Activated CD8-positive, alpha-beta memory T cell treated with anti-CD3 and anti-CD28 coated beads, Interleukin-2, amount 50 U/mL, for 24 hours (primary cell): ENCODE data around the gene ERCC8.
"Not testable (repeated sequence)": the region's sequence is repeated elsewhere in the genome, so short reads cannot be mapped to it uniquely, and the experiment has no call there.

Experiments
- DNase-seq: peaks from one replicate; pipeline ENCODE4 v3.0.0-alpha.2; 2020; ENCODE audit errors: extremely low read depth

ERCC8 gene

GRCh38 chr5:60916646-60917045, 28.2 kb downstream of the ERCC8 start:
- DNase-seq: no peak

DNA sequence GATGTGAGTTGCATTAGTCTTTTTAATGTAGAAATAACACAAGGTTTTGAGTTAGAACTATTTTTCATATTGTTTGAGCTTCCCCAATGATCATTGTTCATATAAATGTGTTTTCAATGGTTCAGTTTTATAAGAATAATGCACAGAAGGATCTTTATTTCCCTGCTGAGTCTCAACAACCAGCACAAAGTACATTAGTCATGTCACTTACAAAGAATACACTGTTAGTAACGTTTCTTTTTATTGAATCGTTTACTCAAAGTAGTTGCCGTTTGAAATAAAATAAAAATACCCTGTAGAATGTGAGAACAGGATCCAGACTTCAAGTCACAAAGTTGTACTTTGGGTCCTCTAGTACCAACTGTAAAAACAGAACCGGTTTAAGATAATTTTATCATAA, 41.5 kb downstream of the ERCC8 start:
- no peak for DNase-seq

DNA sequence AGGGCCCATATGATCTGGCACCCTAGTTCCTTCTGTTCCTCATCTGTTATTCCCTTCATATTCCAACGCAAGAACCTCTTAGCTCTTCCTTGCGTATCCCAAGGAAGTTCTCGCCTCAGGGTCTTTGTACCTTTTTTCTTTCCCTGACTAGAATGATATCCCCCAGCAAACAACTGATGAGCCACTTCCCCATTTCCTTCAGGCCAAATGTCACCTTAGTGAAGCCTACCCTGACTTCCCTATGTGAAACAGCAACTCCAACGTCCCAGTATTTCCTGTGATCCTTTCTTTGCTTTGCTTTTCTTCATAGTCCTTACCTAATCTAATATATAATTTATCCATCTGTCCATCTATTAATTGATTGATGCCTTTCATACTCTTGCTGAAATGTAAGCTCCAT, 47.9 kb downstream of the ERCC8 start:
- no peak for DNase-seq

DNA sequence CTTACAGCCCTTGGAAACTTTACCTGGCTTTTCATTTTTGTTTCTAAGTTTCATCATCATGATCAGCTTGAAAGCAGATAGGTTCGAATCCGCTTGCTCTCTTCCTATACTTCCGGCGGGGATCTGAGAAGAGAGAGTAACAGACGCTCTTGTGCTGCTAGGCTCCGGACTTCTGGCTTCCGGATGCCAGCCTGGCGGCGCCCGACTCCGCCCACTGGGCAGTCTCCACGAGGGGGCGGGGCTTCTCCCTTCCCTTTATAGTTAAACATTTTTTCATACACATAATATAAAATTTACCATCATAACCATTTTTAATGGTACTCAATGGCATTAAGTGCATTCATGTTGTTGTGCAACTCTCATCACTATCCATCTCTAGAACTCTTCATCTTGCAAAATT, 51.3 kb downstream of the ERCC8 start:
- no peak for DNase-seq

GRCh38 chr5:60891667-60892066, 53.2 kb downstream of the ERCC8 start:
- no peak for DNase-seq

DNA sequence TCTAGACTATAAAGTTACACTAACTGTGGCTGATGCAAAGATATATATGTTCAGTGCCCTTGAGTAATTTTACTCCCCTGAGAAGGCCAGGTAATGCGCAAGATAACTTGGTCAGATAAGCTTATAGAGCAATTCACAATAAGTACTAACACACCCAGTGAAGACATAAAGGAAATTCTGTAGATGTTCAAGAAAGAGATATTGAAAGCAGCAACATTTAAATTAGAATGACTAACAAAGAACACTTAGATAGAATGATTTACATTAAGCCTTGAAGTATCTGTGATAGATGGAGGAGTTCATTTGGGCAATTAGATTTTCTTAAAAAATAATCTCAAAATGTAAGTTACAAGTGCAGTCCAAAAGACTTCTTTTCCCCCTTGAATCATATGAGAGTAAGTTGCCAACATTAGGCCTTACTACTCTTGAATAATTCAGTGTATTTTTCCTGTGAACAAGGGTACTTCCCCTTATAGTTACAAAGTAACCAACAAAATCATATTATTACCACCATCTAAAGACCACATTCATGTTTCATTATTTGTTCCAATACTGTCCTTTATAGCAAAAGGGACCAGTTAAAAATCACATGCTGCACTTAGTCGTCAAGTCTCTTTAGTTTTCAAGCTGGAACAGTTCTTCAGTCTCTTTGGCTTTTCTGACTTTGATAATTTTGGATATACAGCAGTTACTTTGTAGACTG, 56.4 kb downstream of the ERCC8 start:
- no peak for DNase-seq

GRCh38 chr5:60887746-60888145, 57.1 kb downstream of the ERCC8 start:
- DNase-seq: no peak

DNA sequence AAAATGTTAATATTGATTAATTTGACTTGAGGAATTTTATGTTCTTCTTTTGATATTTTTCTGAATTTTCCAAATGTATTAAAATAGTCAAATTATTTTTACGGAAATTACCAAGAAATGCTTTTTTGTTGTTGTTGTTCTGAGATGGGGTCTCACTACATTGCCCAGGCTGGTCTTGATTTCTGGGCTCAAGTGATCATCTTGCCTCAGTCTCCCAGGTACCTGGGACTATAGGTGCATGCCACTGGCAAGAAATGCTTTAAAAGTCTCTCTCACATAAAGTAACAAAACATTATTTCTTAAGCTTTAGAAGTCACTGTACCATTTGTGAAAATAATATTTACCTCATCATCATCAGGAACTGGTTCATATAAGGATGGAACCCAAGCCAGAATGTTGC, 57.8 kb downstream of the ERCC8 start:
- DNase-seq: no peak

GRCh38 chr5:60886158-60886557, 58.7 kb downstream of the ERCC8 start:
- DNase-seq: no peak

- DNase-seq: no peak
Observed at GRCh38 chr5:60883229-60883628, 61.6 kb downstream of the ERCC8 start.

DNA sequence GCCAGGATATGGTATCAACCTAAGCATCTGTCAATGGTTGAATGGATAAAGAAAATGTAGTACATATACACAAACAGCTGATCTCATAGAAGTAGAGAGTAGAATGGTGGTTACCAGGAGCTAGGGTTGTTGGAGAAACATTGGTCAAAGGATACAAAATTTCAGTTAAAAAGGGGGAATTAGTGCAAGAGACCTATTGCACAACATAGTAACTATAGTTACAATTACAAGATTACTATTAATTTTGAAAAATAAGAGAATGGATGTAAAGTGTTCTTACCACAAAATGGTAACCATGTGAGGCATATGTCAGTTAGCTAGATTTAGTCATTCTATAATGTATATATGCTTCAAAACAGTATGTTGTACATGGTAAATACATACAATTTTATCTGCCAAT, 72.0 kb downstream of the ERCC8 start:
- DNase-seq: no peak

GRCh38 chr5:60870857-60871256, 74.0 kb downstream of the ERCC8 start:
- no peak for DNase-seq

DNA sequence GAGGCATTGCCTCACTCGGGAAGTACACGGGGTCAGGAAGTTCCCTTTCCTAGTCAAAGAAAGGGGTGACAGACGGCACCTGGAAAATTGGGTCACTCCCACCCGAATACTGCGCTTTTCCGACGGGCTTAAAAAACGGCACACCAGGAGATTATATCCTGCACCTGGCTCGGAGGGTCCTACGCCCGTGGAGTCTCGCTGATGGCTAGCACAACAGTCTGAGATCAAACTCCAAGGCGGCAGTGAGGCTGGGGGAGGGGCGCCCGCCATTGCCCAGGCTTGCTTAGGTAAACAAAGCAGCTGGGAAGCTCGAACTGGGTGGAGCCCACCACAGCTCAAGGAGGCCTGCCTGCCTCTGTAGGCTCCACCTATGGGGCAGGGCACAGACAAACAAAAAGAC, 84.3 kb downstream of the ERCC8 start:
- not testable (repeated sequence) for DNase-seq

DNA sequence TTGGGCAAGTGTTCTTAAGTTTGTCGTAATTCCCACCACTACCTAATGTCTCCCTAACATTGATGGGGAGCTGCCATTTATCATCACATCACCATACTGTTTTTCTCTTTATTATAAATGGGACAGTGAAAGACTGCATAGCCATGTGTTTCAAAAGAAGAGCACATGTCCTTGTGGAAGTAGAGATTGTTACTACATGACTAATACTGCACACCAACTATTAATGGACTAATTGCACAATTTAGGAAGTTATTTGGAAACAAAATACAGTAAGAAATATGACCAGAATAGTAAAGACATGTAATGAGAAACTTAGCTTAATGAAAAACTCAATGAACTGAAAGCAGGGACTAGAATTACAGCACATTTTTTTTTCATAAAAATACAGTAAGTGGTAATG, 88.8 kb downstream of the ERCC8 start:
- no peak for DNase-seq

GRCh38 chr5:60852940-60853339, 91.9 kb downstream of the ERCC8 start:
- DNase-seq: no peak

DNA sequence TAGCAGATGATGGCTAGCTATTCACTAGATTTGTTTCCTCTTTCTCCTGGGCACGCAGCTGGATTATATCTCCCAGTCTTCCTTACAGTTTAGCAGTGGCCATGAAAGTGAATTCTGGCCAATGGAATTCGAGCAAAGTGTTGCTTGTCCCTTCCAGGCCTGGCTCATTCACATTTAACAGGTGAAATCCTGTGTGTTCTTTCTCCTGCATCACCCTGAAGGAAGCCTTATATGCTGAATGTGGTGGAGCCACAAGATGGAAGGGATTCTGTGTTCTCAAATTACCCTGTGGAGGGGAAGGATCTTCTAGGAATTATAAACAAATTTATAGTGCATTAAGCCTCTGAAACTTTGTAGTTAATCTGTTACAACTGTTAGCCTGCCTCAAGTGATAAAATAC, 92.6 kb downstream of the ERCC8 start:
- DNase-seq: no peak

DNA sequence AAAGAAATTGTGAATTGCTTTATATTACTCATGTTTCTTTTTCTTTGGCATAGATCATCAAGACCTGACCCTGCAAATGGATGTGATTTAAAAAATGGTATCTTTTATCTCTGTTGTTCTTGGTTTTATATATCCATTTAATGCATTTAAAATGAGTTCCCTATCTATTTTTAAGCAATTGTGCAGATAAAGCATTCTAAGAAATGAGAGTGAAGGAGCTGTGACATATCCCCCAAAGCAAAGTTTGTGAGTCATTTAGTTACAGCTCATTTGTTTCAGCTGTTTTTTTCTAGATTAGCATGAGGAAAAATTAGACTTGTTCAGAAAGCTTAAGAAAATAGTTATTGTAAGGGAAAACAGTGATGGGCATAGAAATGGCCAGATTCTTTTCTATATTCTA, 93.2 kb downstream of the ERCC8 start:
- no peak for DNase-seq

DNA sequence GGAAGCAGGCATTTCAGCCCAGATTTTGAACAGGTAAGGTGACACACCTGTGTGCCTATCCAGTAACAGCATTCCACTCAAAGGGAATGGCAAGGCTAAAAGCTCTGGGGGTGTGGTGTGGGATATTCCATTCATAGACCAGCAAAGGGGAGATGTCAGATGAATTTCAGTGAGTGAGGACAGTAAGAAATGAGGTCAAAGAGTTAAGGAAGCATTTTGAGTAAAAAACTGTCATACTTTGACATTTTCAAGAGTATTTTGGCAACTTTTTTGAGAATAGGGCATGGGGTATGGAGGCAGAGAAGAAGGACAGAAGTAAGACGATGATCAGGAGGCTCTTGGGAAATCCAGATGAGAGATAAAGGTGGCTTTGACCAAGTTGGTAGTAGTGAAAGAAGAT, 98.6 kb downstream of the ERCC8 start:
- DNase-seq: no peak

DNA sequence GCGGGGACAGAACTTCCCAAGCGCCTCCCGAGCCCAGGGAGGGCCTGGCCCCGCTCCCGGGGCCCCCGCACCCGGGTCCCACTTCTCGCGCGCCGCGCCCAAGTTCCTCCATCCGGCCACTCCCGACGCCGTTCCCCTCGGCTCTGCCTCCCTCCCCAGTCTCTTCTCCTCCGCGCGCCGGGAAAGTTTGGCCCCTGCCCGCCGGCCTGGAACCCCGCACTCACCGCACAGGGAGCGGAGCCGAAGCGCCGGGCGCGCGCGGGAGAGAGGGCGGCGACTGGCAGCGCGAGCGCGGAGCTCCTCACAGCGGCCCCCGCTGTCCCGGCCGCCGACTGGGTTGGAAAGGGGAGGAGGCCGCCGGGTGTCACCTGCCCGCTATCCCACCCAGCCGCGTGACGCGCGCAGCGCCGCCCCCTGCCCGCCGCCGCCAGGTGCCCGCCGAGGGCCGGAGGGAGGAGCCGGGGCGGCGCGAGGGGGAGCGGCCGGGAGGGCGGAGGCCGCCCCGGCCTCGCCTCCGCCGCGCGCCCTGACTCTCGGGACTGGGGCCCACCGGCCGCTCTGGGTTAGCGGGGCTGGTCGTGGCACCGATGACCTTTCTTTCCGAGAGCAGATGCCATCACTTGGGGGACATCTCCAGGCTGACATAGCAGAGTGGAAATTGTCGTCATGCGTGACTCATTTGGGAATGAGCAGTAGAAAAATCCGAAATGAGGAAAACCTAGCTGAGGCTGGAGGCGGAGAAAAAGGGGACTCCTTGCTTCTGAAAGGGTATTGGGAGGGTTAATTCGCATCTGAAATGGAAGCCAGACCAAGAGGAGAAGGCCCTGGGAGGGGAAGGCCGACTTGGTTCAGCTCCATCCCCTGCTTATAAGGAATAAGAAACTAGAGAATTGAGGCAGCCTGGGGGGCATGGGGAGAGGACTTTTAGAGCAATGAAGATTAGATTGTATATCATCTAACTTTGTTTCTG, 100.6 kb downstream of the ERCC8 start, which contains the start of gene ELOVL7:
Gene ELOVL7 (minus strand): TSS at position 334 of the 970 bp plus-strand sequence. CDS start 56,872 bp downstream, outside the sequence.
- DNase-seq: peak; percentile 5

DNA sequence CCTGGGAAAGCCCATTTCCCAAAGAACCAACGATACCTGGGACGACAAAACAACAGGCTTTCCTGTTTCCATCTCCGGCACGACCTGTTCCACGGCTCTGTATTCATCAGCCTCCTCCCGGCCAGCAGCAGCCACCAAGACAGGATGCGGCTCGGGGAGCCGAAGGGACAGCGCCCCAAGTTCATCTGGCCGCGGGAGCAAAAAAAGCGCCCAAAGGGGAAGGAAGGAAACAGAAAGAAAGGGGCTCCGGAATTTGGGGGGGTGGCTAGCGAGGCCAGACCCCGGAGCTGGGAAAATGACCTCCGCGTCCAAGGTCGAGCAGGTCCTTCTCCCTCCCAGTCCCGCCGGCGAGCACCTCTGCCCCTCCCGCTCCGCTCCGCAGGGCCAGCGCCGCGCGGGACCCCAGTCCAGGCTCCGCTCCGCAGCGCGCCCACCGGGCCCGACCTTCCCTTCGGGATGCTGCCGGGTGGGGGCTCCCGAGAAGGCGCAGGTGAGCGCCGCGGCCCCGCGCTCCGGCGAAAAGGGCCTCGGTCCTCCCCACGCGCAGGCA, 101.4 kb downstream of the ERCC8 start:
- no peak for DNase-seq

GRCh38 chr5:60842871-60843385, 101.9 kb downstream of the ERCC8 start:
- DNase-seq: no peak

DNA sequence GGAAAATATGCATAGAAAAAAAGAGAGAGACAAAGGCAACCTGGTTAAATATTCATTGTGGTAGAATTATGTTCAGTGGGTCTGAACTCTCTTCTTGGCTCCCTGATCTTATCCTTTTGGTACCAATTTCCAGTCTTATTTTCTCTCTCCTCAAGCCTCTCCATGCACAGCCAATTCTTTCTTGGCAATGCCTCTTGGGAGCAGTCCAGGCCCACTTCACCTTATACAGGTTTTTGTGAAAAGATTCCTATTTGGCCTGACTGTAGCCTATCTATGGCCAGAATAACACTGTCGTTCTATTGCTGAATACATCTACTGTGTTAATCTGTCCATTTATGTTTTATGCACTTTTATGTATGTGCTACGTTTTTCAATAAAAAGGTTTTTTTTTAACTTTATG, 103.5 kb downstream of the ERCC8 start:
- no peak for DNase-seq
